ENCODE results near the gene PFAS.

PFAS gene

GRCh38 chr17:8267480-8268147, 18.5 kb downstream of the PFAS start:
- no peak for DNase-seq

GRCh38 chr17:8268550-8269298, 19.6 kb downstream of the PFAS start:
- no peak for DNase-seq

- DNase-seq: no peak
Observed at GRCh38 chr17:8272421-8272820, 23.3 kb downstream of the PFAS start.

- no peak for DNase-seq
Observed at GRCh38 chr17:8273884-8274444, 24.9 kb downstream of the PFAS start.

- DNase-seq: no peak
Observed at GRCh38 chr17:8274816-8275215, 25.7 kb downstream of the PFAS start.

- peak; percentile 95 for DNase-seq
Observed at GRCh38 chr17:8275421-8276290, 26.6 kb downstream of the PFAS start.

- no peak for DNase-seq
Observed at GRCh38 chr17:8277317-8277716, 28.2 kb downstream of the PFAS start.

GRCh38 chr17:8282345-8282744, 33.3 kb downstream of the PFAS start:
- no peak for DNase-seq

- no peak for DNase-seq
Observed at GRCh38 chr17:8283356-8283755, 34.3 kb downstream of the PFAS start.

- no peak for DNase-seq
Observed at GRCh38 chr17:8284126-8284525, 35.0 kb downstream of the PFAS start.

- peak; percentile 83 for DNase-seq
Observed at GRCh38 chr17:8285270-8286181, 36.4 kb downstream of the PFAS start.

- DNase-seq: no peak
Observed at GRCh38 chr17:8287651-8288335, 38.7 kb downstream of the PFAS start.

- peak; percentile 84 for DNase-seq
Observed at GRCh38 chr17:8288336-8289102, 39.4 kb downstream of the PFAS start, which contains the start of gene RANGRF. Gene RANGRF, plus strand, starts transcription at chr17:8288670. Its CDS starts 119 bp downstream, at chr17:8288789.

- DNase-seq: no peak
Observed at GRCh38 chr17:8289103-8289397, 40.0 kb downstream of the PFAS start.

- DNase-seq: no peak
Observed at GRCh38 chr17:8290043-8290442, 41.0 kb downstream of the PFAS start.

GRCh38 chr17:8292639-8293395, 43.7 kb downstream of the PFAS start:
- DNase-seq: no peak

GRCh38 chr17:8294361-8294760, 45.3 kb downstream of the PFAS start:
- no peak for DNase-seq

GRCh38 chr17:8294814-8295316, 45.8 kb downstream of the PFAS start:
- no peak for DNase-seq

- no peak for DNase-seq
Observed at GRCh38 chr17:8300226-8300625, 51.1 kb downstream of the PFAS start.
